HFFc6 (cell line): ENCODE results near the gene ISM2. TPM values are rescaled to one million over a fixed set of nuclear protein-coding genes. Genes with fewer than 3 reads are reported as not detected.

Experiments used
- DNase-seq: peaks from one replicate; pipeline ENCODE4 v3.0.0-alpha.2; 2018
- H3K27ac Mint-ChIP-seq: 2 replicates; pipeline ENCODE4 v1.8.0; 2020; ENCODE audit warnings: mild to moderate bottlenecking, mixed read lengths
- H3K27me3 Mint-ChIP-seq: 2 replicates; pipeline ENCODE4 v1.8.0; 2021; ENCODE audit warnings: mild to moderate bottlenecking, moderate library complexity, mixed read lengths; ENCODE audit not compliant: insufficient read depth
- H3K36me3 Mint-ChIP-seq: 2 replicates; pipeline ENCODE4 v1.8.0; 2021; ENCODE audit warnings: low read depth, mixed read lengths
- H3K4me1 Mint-ChIP-seq: 2 replicates; pipeline ENCODE4 v1.8.0; 2020; ENCODE audit warnings: low read depth, mixed read lengths
- H3K4me3 Mint-ChIP-seq: 2 replicates; pipeline ENCODE4 v1.8.0; 2020; ENCODE audit warnings: mild to moderate bottlenecking, moderate library complexity, mixed read lengths
- H3K9me3 Mint-ChIP-seq: 2 replicates; pipeline ENCODE4 v1.8.0; 2020; ENCODE audit warnings: mild to moderate bottlenecking, mixed read lengths
- CTCF ChIP-seq: fragments of 200-600 bp; sonication (generic); IDR thresholded peaks from 2 replicates; pipeline ENCODE4 v1.5.0; 2021; ENCODE audit warnings: antibody characterized with exemption, mild to moderate bottlenecking
- total RNA-seq, 6 experiments: library from RNA; stranded (reverse); fragmentation: NEBNext Ultra II Directional; extraction: Animal tissue kit (Norgen Biotek cat#: 25700); gene quantifications; 2 replicates in 1 of 6; 3 replicates in 5 of 6; pipeline ENCODE4 v1.2.3, GENCODE V29; 2021

ISM2 gene
- total RNA-seq, 6 experiments from 2014 or later, result 0.10 TPM; not detected in 5

DNA sequence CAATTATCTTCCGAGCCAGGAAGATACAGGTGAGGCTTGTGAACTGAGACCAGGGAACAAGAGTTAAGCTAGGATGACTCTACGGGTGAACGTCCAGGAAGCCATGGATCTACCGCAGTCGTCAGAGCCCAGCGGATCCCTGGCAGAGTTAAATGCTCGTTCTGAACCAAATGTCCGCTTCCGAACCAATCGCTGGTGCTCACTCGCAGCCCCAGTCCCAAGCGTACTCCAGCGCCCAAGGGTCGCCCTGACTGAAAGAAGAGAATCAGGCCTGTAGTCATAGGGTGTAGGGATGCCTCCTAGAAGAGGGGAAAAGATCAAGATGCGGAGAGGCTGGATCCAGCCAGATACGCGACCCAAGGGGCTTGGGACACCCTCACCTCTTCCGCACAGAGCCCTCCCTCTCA is 41.5 kb downstream of the ISM2 start:
- H3K27me3 Mint-ChIP-seq, result peaks cover 2% of the 10 kb centered on the region
- H3K9me3 Mint-ChIP-seq, result no peaks in the 10 kb centered on the region
- peaks cover 29% of the 10 kb centered on the region for H3K36me3 Mint-ChIP-seq
- no peak for TF ChIP-seq CTCF
- peak overlapping the region; percentile 98 for H3K27ac Mint-ChIP-seq
- H3K4me1 Mint-ChIP-seq, result peaks cover 35% of the 10 kb centered on the region
- H3K4me3 Mint-ChIP-seq, result peak overlapping the region; percentile 98
- DNase-seq, result no peak

DNA sequence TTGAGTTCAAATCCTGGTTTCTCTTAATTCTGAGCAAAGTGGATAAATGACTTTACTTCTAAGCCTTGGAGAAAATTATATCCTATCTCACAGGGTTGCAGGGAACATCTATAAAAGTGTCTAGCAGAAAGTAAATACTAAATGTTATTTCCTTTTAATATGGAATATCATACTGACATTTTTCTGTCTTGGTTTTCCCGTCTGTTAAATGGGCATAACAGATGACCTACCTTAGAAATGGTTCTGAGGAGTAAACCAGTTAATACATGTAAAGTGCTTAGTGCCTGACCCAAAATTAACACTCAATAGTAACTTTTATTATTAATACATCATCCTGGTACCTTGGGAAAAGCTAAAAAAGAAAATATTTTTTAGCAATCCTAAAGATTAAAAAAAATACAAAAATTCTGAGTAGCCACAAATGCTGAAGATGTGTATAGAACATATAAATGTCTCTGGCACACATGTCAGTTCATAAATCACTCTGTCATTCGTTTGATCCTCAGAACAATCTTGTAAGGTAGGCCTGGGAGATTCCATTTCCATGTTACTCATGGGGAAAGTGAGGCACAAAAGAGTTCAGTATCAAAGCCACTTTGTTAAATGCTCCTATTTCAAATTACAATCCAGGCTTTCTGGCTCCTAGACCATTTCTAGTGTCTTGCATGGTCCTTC is 42.5 kb downstream of the ISM2 start:
- peak overlapping the region; percentile 98 for H3K4me3 Mint-ChIP-seq
- DNase-seq, result no peak
- H3K27me3 Mint-ChIP-seq, result peaks cover 2% of the 10 kb centered on the region
- H3K36me3 Mint-ChIP-seq, result peaks cover 27% of the 10 kb centered on the region
- TF ChIP-seq CTCF, result no peak
- peaks cover 35% of the 10 kb centered on the region for H3K4me1 Mint-ChIP-seq
- H3K9me3 Mint-ChIP-seq, result no peaks in the 10 kb centered on the region
- 0 out of 2 replicates have a peak overlapping the region, but pooled peaks have one; percentile 98 for H3K27ac Mint-ChIP-seq

- no peak overlapping the region for H3K4me3 Mint-ChIP-seq
- H3K27ac Mint-ChIP-seq, result no peak overlapping the region
- H3K36me3 Mint-ChIP-seq, result peaks cover 18% of the 10 kb centered on the region
- H3K9me3 Mint-ChIP-seq, result no peaks in the 10 kb centered on the region
- DNase-seq, result no peak
- no peak for TF ChIP-seq CTCF
- H3K27me3 Mint-ChIP-seq, result no peaks in the 10 kb centered on the region; the same call in 1 of the 2 replicates
- H3K4me1 Mint-ChIP-seq, result peaks cover 9% of the 10 kb centered on the region
Measured at GRCh38 chr14:77442196-77442595, 56.4 kb downstream of the ISM2 start.

GRCh38 chr14:77439861-77440260 is 58.8 kb downstream of the ISM2 start:
- Mint-ChIP-seq H3K4me3 (no peak overlapping the region), H3K27ac (no peak overlapping the region), H3K4me1 (peaks cover 24% of the 10 kb centered on the region), H3K27me3 (no peaks in the 10 kb centered on the region; the same call in none of the 2 replicates), H3K36me3 (peaks cover 32% of the 10 kb centered on the region), H3K9me3 (no peaks in the 10 kb centered on the region)
- no peak for TF ChIP-seq CTCF
- no peak for DNase-seq

- no peaks in the 10 kb centered on the region; the same call in none of the 2 replicates for H3K27me3 Mint-ChIP-seq
- H3K27ac Mint-ChIP-seq, result no peak overlapping the region
- H3K9me3 Mint-ChIP-seq, result no peaks in the 10 kb centered on the region
- H3K4me3 Mint-ChIP-seq, result no peak overlapping the region
- H3K36me3 Mint-ChIP-seq, result peaks cover 40% of the 10 kb centered on the region
- no peak for DNase-seq
- TF ChIP-seq CTCF, result no peak
- H3K4me1 Mint-ChIP-seq, result peaks cover 24% of the 10 kb centered on the region
Measured at GRCh38 chr14:77438596-77438995, 60.0 kb downstream of the ISM2 start.
